HG03457 (cell line): ENCODE measurements around the gene VAV2.

Experiments
- ATAC-seq: cut with Tn5 transposase; IDR thresholded peaks from one replicate; pipeline ENCODE4 v1.9.1; 2021; ENCODE audit warnings: moderate number of reproducible peaks; ENCODE audit not compliant: unreplicated experiment

The VAV2 gene

GRCh38 chr9:133805876-133806622 lies 186.1 kb downstream of the VAV2 start:
- no peak for ATAC-seq

DNA sequence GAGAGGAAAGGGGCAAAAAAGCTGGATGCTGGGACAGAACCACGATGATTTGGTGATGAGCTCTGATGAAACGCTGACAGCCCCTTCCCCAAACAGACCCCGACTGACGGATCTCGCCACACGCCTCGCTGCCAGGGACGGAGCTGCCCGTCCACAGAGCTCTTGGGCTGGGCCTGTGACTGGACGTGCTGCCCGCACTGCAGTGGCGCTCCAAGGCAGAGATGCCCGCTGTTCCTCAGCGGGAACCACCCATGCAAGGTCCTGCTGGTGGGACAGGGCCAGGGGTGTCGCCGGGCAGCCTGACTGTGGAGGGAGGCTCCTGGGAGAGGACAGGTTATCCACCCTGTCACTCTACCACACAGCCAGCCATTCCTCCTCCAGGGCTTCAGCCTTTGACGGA lies 187.9 kb downstream of the VAV2 start:
- ATAC-seq: no peak

DNA sequence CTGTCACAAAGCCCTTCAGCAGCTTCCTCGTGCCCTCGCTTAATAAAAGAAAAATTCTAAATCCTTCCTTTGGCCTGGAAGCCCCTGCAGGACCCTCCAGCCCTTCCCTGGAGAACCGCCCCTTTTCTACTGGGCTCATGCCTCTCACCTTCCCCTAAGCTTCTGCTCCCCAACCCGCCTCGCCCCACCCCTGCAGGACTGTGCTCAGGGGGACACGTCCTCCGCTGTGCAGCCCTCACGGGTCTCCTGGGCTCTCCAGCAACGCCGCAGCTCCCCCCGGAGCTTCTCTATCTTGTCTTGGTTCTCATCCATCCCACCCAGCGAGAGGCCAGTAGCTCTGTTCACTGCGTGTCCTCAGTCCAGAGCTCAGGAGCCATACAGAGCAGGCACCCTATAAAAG lies 188.4 kb downstream of the VAV2 start:
- ATAC-seq: no peak

GRCh38 chr9:133803028-133803585 lies 189.0 kb downstream of the VAV2 start:
- ATAC-seq: no peak

DNA sequence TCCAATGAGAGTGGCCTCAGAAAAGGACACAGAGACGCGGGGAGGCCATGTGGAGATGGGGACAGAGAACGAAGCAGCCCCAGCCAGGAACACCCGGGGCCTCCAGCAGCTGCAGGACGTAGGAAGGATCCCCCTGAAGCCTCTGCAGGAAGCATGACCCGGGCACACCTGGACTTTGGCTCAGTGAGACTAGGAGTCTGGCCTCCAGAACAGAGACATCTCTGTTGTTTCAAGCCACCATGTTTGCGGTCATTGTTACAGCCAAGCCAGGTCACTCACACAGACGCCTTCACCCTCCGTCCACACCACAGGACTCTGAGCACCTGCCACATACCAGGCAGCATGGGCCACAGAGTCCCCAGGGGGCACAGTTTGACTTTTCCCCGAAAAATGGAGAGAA lies 190.4 kb downstream of the VAV2 start:
- ATAC-seq: no peak

DNA sequence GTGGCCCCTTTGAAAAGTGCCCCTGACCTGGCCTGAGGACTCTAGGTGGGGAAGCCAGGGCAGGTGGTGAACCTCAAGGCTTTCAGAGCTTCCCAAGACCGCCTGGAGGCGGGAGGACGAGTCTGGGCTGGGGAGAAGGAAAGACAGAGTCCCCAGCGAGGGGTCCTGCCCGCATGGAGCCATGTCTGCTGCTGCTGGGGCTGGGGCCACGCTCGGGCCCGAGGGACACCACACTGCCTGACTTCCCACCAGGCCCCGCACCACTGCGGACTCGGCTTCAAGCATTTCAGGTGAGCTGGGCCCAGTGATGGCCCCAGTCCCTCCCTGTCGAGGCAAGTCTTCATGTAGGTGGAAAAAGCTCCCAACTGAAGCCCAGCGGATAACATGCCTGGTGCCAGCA lies 191.9 kb downstream of the VAV2 start:
- no peak for ATAC-seq

GRCh38 chr9:133799716-133800115 lies 192.4 kb downstream of the VAV2 start:
- no peak for ATAC-seq

GRCh38 chr9:133799106-133799505 lies 193.0 kb downstream of the VAV2 start:
- ATAC-seq: no peak

GRCh38 chr9:133798160-133798559 lies 194.0 kb downstream of the VAV2 start:
- no peak for ATAC-seq

DNA sequence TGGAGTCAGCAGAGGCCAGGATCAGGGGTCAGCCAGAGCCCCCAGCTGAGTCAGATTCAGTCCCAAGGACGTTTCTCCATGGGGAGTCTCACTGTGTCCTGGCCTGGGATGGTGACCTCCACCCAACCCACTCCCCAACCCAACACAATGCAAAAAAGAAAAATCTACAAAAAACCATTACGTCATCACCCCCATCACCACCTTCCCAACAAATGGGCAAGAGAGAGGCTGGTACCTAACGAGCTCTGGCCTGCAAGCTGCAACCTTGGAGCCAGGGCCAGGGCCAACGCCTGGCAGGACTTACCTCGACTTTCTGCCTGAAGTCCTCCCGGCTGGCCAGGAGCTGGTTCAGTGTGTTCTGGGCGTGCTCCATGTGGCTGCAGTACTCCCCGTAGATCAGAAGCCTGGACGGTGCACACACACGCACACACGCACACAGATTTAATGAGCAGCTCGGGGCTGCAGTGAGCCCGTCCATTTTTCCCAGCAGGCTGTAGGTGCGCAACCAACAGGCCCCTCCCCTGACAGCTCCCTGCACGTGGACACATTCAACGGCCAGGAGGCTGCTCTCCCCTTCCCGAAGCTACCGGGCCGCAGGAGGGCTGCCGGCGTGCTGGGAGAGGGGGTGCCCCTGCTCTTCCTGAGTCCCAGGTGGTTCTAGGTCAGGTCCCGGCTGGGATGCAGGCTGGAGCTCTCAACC lies 194.6 kb downstream of the VAV2 start:
- ATAC-seq: no peak

- no peak for ATAC-seq
Observed at GRCh38 chr9:133796562-133796961, 195.6 kb downstream of the VAV2 start.

DNA sequence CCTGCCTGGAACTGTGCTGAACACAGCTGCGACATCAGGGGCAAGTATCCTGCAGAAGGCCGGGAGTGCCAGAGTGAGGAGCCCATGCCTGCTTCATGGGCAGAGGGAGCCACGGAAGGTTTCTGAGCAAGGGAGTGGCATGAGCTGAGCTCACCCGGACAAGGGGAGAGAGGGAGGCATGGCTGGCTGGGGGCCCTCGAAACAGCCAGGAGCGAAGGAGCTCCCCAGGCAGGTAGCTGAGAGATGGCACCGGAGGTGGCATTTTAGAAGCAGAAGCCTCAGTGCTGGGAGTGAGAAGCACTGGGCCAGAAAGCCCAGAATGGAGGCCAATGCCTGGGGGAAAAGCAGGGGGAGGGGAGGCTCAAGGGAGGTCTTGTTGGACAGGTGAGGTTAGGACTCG lies 197.1 kb downstream of the VAV2 start:
- no peak for ATAC-seq

DNA sequence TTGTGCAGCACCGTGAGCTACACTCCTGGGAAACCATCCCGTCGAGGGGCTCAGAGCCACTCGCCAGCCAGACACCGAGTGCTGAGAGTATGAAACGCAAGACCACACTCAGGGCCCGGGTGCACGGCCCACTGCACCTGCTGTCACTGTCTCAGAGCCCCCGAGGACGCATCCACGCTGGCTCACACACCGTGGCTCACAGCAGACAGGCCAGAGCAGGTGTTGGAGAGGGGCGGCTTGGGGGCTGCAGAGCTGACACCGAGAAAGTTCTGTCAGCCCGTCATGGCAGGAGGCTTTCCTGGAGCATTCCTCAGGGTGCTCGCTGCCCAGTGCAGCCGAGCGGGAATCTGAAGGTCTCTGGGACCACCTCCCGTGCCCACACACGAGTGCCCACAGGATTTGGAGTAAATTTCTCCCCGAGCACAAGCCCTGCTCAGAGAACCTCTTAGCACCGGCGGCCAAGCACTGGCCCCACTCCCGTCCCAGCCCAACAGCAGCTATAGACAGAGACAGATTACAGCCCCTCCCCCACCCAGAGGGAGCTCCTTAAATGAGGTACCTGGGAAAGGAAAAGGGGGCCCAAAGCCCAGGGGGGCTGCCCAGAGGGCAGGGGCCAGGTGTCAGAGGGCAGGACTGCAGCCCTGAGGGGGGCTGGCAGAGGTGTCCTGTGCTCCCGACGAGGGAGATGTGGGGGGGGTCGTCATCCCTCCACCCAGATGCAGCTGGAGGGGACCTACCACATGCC lies 197.9 kb downstream of the VAV2 start:
- ATAC-seq: no peak

DNA sequence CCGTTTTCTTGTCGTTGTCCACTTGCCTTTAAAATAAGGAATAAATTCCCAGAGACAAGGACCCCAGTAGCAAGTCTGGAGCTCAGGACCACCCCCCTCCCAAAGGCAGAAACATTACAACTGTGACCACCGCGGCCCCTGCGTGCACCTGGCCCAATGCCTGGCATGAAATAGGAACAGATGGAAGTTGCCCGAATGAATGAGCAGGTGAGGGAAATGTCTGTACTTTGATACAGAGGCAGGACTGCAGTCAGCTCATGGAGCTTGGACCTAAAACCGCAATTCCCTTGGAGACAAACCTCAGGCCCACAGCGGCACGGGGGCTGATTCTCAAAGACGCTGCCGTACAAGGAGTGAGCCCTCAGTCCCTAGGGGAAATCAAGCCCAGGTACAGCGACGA lies 198.7 kb downstream of the VAV2 start:
- ATAC-seq: no peak

GRCh38 chr9:133792721-133793470 lies 199.2 kb downstream of the VAV2 start:
- no peak for ATAC-seq

- no peak for ATAC-seq
Observed at GRCh38 chr9:133791735-133792649, 200.1 kb downstream of the VAV2 start.

GRCh38 chr9:133791069-133791468 lies 201.1 kb downstream of the VAV2 start:
- no peak for ATAC-seq

DNA sequence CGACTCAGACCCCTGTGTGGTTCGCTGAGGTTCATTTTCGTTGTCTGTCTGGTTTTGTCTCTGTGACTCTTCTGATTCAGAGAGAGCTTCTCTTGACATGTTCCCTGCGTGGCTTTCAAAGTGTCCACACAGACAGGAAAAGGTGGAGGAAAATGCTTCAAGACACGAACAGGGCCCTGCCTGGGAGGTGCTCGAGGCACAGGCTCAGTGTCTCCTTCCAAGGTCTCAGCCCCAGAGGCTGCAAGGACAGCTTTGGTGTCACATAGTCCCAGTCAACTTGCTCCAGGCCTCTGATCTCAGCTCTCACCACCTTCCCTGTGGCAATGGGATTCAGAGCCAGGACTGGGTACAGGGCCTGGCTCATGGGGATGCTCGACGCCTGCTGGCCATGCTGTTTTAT lies 202.3 kb downstream of the VAV2 start:
- ATAC-seq: no peak

DNA sequence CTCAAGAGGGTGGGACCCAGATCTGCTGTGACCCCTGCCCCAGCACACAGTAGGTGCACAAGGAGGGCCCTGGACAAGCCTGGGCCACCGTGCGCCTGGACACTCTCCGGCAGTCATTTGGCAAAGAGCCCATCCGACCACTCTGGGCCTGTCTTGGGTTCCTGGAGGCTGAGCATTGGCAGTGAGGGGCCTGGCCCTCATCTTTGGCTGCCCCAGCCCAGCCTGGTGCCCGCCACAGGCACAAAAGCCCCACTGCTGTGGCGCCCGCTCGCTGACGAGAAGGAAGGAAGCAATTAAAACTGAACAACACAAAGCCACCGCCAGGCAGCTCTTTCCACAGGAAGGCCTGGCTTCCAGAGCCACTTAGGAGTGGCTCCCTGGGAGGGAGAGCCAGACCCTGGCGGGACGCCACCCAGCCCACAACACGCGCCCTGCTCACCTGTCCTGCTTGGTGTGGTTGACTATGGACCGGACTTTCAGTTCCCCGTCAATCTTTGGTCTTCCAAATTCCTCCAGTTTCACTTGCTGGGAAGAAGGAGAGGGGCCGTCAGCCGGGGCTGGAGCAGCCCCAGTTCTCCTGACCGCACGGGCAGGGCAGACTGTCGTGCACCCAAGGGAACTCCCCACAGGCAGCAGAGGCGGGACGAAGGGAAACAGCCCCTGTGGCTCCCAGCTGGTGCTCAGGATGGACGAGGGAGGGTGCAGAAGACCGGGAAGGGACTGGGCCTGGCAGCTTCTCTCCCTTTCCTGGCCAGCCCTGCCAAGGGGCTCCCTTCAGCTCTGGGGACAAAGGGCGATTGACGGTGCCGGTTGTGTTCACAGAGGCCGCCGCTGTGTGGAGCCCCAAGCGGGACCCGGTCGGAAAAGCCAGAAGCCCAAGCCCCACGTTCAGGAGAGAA lies 203.1 kb downstream of the VAV2 start:
- ATAC-seq: no peak
